ENCODE results near the gene AMBP. TPM values are rescaled to one million over a fixed set of nuclear protein-coding genes. Genes with fewer than 3 reads are reported as not detected.

The AMBP gene
- total RNA-seq, 2 donors from 2014 or later: 53.4 to 307 TPM

GRCh38 chr9:114026335-114026734, 51.8 kb downstream of the AMBP start:
- H3K27me3 ChIP-seq: no peaks in the 10 kb centered on the region
- peak in 1 of 4 donors; percentile 2 for DNase-seq
- H3K4me1 ChIP-seq: no peaks in the 10 kb centered on the region
- H3K27ac ChIP-seq: no peak overlapping the region
- whole genome bisulfite sequencing, 2 donors: 85 to 96% methylated on average over 2 to 4 of the region's 4 CpGs
- H3K4me3 ChIP-seq: no peak overlapping the region
- H3K36me3 ChIP-seq (replicated peaks in 1 of 2; ENCODE audit: insufficient read depth in 1 of 2, low read depth in 2 of 2): peaks cover 0 to 4% of the 10 kb centered on the region in 2 donors
- no peak for TF ChIP-seq POLR2A (IDR thresholded peaks at IDR 0.05)
- TF ChIP-seq CTCF (IDR thresholded peaks at IDR 0.05): no peak
- ATAC-seq: no peak
- intact Hi-C loops (cut with DNase I): no loop called here
- peaks cover 0 to 3% (median 0%) of the 10 kb centered on the region in 3 donors for H3K9me3 ChIP-seq

GRCh38 chr9:114025760-114026159, 52.3 kb downstream of the AMBP start:
- Histone ChIP-seq H3K36me3 (replicated peaks in 1 of 2; ENCODE audit: insufficient read depth in 1 of 2, low read depth in 2 of 2) (peaks cover 0 to 4% of the 10 kb centered on the region in 2 donors), H3K4me1 (no peaks in the 10 kb centered on the region)

GRCh38 chr9:114025196-114025753, 52.8 kb downstream of the AMBP start:
- Histone ChIP-seq H3K36me3 (replicated peaks in 1 of 2; ENCODE audit: insufficient read depth in 1 of 2, low read depth in 2 of 2) (peaks cover 0 to 4% of the 10 kb centered on the region in 2 donors), H3K9me3 (peaks cover 0 to 3% (median 0%) of the 10 kb centered on the region in 3 donors), H3K27ac (no peak overlapping the region), H3K4me3 (no peak overlapping the region), H3K4me1 (no peaks in the 10 kb centered on the region), H3K27me3 (no peaks in the 10 kb centered on the region)
- 92% methylated on average over 3 of the region's 3 CpGs for WGBS, 2 donors
- ATAC-seq (no peak), DNase-seq (no peak)
- TF ChIP-seq POLR2A (IDR thresholded peaks at IDR 0.05) (no peak), CTCF (IDR thresholded peaks at IDR 0.05) (no peak)
- intact Hi-C loops (cut with DNase I): no loop called here

More at GRCh38 chr9:114025760-114026159, 52.3 kb downstream of the AMBP start:
- peaks cover 0 to 3% (median 0%) of the 10 kb centered on the region in 3 donors for H3K9me3 ChIP-seq
- no peak overlapping the region for H3K4me3 ChIP-seq
- DNase-seq: peak in 1 of 4 donors; percentile 3
- H3K27me3 ChIP-seq: no peaks in the 10 kb centered on the region
- intact Hi-C loops (cut with DNase I): no loop called here
- WGBS, 2 donors: 89 to 93% methylated on average over 5 of the region's 5 CpGs
- no peak overlapping the region for H3K27ac ChIP-seq
- ATAC-seq: no peak
- TF ChIP-seq POLR2A (IDR thresholded peaks at IDR 0.05) (no peak), CTCF (IDR thresholded peaks at IDR 0.05) (no peak)

GRCh38 chr9:114023961-114024360, 54.1 kb downstream of the AMBP start:
- ATAC-seq: no peak
- H3K36me3 ChIP-seq (replicated peaks in 1 of 2; ENCODE audit: insufficient read depth in 1 of 2, low read depth in 2 of 2): peaks cover 0 to 4% of the 10 kb centered on the region in 2 donors
- DNase-seq: no peak
- H3K4me3 ChIP-seq: no peak overlapping the region
- H3K9me3 ChIP-seq: peaks cover 0 to 3% (median 0%) of the 10 kb centered on the region in 3 donors
- no peak overlapping the region for H3K27ac ChIP-seq
- intact Hi-C loops (cut with DNase I): no loop called here
- TF ChIP-seq CTCF (IDR thresholded peaks at IDR 0.05) (no peak), POLR2A (IDR thresholded peaks at IDR 0.05) (no peak)
- H3K4me1 ChIP-seq: no peaks in the 10 kb centered on the region
- WGBS, 2 donors: 94 to 96% methylated on average over 1 of the region's 1 CpG
- no peaks in the 10 kb centered on the region for H3K27me3 ChIP-seq

GRCh38 chr9:114021578-114021977, 56.5 kb downstream of the AMBP start:
- Histone ChIP-seq H3K27ac (no peak overlapping the region), H3K9me3 (peaks cover 0 to 3% (median 0%) of the 10 kb centered on the region in 3 donors), H3K36me3 (replicated peaks in 1 of 2; ENCODE audit: insufficient read depth in 1 of 2, low read depth in 2 of 2) (peaks cover 1 to 4% of the 10 kb centered on the region in 2 donors), H3K4me3 (no peak overlapping the region), H3K4me1 (no peaks in the 10 kb centered on the region), H3K27me3 (no peaks in the 10 kb centered on the region)
- no peak for ATAC-seq
- intact Hi-C loops (cut with DNase I): no loop called here
- DNase-seq: no peak
- TF ChIP-seq POLR2A (IDR thresholded peaks at IDR 0.05) (no peak), CTCF (IDR thresholded peaks at IDR 0.05) (no peak)
- 69 to 86% methylated on average over 3 of the region's 3 CpGs for WGBS, 2 donors
